Stimulated activated CD4-positive, alpha-beta T cell treated with anti-CD3 and anti-CD28 coated beads, Interleukin-4, amount 100 ng/mL, for 24 hours (primary cell): Measurements from ENCODE around the gene MRPS16.
"Not testable (repeated sequence)": the region's sequence is repeated elsewhere in the genome, so short reads cannot be mapped to it uniquely, and the experiment has no call there.

Experiments
- DNase-seq: peaks from one replicate; pipeline ENCODE4 v3.0.0-alpha.2; 2020

The MRPS16 gene

DNA sequence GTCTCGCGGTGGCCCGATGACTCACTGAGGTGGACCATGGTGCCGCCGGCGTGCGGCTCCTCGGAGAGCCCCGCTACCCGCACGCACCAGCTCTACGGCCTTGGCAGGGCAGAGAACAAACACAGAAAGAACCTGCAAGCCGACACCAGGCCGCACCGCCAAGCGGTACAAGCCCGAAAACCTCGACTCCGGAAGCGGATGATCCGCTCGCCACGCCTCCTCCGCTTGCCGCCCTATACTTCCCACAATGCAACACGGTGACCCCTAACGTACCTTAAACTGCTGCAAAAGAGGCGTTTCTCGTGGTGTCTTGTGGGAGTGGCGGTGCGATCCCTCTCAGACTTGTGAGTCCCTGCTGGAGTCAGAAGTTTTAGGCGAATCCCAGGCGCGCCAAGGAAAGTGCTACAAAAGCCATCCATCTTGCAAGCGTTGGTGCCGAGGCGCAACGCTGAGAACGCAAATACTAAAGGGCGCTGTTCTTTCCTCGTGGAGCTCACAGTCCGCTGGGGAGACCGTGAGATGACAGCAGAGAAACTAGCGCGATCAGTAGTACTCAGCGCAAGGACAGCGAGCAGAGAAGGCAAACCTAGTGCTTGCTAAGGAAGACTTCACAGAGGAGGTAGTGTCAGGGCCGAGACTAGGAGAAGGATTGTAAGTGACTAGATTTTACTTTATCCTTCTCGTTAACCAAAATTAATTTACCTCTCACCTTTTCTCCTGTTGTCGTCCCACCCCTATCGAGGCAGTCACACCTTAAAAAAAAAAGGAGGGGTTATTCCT, at the start of gene MRPS16:
Gene MRPS16 (minus strand): TSS at position 200 of the 780 bp plus-strand sequence. CDS start 162 bp downstream, at position 38.
- DNase-seq: peak; percentile 94

DNA sequence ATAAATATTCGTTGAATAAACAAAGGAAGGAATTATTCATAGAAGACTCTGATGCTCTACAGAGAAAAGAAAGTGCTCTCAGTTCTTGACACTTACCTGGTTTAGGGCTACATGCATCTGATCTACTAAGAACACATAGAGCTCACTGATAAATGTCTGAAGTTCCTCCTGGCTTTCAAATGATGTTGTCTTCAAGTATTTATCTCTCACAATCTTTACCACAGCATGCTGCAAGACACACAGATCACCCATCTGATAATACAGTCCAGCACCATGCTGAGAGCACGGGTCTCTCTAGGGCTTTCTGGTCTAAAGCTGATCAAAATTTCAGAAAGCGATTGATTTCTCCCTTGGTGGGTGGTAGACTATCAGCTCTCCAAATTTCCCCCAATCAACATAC, 44.5 kb upstream of the MRPS16 start:
- DNase-seq: no peak

DNA sequence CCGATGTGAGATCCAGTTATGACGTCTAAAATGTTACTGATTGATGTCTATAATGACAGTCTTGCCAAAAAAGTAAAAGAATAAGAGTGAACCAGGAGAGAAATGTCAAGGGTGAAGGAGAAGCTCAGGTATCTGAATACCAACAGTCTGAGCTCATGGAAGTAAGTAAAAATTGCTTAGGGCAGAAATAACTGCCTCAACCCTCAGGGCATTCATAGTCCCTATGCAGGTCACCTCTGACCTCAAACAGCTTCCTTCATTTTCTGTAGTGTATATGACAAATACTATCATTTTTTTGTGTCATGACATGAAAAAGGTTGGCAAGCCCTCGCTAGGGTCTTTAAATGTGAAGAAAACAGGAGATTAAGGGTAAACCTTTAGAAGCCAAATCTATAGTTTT, 41.0 kb upstream of the MRPS16 start:
- no peak for DNase-seq

DNA sequence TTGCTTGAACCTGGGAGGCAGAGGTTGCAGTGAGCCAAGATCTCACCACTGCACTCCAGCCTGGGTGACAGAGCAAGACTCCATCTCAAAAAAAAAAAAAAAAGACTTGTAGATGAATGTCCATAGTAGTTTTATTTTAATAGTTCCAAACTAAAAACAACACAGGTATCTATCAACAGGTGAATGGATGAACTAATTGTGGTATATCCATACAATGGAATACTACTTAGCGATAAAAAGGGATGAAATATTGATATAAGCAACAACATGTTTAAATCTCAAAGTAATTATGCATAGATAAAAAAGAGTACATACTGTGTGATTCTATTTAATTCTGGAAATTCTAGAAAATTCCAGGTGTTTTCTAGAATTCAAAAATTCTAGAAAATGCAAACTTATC, 37.5 kb upstream of the MRPS16 start:
- DNase-seq: no peak

DNA sequence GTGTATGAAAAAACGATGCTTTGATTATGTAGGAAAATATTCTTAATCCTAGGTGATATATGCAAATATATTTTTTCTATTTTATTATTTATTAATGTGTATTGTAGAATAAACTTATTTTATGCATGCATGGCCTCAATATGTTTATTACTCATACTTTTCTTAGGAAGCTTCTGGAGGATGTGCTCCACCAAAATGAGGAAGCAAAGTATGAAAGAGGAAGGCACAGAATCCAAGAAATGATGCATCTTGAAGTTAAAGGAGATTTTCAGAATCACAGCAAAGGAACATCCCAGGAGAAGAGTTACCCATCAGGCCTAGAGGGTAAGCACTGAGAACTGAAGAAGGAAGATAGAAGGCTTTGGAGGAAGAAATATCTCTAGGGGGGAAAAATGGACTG, 35.0 kb upstream of the MRPS16 start:
- no peak for DNase-seq

DNA sequence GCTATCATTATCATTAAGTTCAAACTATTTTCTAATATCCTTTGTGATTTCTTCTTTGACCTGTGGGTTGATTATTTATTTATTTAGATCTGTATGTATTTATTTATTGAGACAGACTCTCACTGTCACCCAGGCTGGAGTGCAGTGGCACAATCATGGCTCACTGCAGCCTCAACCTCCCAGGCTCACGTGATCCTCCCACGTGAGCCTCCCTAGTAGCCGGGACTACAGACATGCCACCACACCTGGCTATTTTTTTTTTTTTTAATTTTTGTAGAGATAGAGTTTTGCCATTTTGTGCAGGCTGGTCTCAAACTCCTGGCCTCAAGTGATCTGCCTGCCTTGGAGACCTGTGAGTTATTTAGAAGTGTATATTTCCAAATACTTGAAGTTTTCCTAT, 28.7 kb upstream of the MRPS16 start:
- no peak for DNase-seq

DNA sequence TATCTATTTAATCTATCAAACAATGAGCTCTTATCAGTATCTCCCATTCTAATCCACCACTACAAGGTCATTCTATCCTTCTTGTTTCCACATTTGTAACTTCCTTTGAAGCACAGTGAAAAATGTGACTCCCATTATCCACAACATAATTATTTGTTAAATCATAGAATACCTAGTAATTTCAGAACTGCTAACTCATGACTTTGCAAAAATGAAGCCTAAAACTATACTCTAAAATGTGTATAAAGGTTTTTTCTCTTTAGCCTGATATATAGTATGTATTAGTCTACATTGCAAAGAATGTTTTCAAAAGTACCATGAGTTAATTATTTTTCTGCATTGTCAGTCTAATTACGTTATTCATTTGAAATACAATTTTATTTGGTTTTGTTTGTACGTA, 12.0 kb upstream of the MRPS16 start:
- DNase-seq: no peak

DNA sequence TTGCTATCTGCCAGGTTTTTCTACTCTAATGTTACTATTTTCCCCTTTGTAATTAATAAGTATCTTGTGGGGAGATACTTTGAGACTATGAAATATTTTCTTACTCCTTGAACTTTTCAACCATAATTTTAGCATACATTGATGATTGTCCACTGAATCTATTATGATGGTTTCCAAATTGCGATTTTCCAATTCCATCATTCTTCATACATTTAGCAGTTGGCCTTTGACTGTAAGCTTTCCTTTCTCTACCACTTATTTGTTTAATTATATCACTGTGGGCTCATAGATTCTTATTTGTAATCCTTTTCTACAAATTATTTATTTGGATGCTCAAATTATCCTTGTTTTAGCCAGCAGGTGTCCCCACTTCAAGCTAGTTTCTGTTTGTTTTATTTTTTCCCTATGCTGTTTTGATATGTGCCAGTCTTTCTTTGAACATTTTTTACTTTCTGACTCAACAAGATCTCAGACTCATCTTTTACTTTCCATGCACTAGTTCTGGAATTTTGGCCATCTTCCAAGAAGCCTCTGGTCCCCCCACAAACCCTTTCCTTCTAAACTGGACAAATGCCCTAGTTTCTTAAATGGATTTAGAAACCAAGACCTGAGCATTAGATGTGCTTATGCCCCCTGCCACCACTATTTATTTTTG, 11.4 kb upstream of the MRPS16 start:
- no peak for DNase-seq

DNA sequence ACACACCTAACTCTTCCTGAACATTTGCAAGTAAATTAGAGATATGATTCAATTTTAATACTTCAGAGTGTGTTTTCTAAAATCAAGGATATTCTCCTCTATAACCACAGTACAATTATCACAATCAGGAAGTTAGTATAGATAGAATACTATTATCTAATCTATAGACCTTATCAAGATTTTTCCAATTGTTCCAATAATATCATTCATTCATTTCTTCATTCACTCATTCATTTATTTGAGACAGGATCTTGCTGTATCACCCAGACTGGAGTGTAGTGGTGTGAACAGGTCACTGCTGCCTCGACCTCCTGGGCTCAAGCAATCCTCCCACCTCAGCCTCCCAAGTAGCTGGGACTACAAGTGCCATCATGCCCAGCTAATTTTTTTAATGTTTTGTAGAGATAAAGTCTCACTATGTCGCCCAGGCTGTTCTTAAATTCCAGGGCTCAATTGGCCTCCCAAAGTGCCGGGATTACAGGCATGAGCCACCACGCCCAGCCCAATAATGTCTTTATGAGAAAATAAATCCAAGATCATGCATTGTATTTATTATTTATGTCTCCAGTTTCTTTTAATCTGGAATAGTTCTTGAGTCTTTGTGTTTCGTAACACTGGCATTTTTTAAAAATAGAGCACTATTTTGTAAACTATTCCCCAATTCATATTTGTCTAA, 10.6 kb upstream of the MRPS16 start:
- no peak for DNase-seq

DNA sequence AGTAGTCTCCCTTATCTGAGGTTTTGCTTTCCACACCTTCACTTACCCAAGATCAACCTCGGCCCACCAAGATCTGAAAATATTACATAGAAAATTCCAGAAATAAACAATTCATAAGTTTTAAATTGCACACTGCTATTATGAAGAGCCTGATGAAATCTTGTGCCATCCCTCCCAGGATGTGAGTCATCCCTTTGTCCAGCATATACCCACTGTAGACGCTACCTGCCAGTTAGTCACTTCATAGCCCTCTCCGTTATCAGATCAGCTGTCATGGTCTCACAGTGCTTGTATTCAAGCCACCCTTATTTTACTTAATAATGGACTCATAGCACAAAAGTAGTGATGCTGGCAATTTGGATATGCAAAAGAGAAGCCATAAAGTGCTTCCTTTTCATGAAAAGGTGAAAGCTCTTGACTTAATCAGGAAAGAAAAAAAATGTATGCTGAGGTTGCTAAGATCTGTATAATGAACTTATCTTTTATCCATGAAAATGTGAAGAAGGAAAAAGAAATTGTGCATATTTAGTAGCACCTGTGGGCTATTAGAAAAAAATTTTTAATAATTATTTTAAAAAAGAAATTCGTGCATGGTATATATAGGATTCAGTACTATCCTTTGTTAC, 9.8 kb upstream of the MRPS16 start:
- DNase-seq: no peak

DNA sequence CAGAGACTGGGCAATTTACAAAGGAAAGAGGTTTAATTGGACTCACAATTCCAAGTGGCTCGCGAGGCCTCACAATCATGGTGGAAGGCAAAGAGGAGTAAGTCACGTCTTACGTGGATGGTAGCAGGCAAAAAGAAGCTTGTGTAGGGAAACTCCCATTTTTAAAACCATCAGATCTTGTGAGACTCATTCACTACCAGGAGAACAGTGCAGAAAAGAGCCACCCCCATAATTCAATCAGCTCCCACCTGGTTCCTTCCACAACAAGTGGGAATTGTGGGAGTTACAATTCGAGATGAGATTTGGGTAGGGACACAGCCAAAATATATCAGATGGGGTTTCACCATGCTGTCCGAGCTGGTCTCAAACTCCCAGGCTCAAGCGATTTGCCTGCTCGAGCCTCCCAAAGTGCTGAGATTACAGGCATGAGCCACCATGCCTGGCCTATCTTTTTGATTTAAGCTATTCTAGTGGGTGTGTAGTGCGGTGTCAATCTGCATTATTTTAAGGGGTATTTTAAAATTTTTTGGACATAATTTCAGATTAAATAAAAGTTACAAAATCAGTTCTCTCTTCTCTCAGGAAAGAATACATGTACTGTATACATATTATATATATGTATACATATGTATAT, 9.0 kb upstream of the MRPS16 start:
- DNase-seq: no peak

DNA sequence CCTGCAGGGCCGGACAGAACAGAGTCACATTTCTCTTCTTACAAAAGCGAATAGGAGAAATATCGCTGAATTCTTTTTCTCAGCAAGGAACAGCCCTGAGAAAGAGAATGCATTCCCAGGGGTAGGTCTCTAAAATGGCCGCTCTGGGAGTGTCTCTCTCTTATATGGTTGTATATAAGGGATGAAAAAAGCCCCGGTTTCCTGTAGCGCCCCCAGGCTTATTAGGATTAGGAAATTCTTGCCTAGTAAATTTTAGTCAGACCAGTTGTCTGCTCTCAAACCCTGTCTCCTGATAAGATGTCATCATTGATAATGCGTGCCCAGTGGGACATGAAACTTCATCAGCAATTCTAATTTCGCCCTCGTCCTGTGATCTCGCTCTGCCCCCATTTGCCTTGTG, 6.2 kb upstream of the MRPS16 start:
- not testable (repeated sequence) for DNase-seq

DNA sequence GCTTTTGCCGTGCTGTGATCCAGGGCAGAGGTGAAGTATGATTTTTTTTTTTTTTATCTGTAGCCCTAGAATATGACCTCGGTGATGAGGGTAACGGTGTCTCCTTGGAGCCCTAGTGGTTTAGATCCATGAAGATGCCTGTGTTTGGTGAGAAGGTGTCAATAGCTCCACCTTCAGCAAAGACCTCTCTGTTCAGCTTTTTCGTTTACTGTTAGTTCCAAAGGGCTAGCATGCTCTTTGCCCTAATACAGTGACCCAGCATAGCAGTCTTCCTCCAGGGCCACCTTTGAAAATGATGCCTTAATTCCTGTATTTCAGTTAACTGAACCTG, 746 bp upstream of the MRPS16 start:
- DNase-seq: no peak

DNA sequence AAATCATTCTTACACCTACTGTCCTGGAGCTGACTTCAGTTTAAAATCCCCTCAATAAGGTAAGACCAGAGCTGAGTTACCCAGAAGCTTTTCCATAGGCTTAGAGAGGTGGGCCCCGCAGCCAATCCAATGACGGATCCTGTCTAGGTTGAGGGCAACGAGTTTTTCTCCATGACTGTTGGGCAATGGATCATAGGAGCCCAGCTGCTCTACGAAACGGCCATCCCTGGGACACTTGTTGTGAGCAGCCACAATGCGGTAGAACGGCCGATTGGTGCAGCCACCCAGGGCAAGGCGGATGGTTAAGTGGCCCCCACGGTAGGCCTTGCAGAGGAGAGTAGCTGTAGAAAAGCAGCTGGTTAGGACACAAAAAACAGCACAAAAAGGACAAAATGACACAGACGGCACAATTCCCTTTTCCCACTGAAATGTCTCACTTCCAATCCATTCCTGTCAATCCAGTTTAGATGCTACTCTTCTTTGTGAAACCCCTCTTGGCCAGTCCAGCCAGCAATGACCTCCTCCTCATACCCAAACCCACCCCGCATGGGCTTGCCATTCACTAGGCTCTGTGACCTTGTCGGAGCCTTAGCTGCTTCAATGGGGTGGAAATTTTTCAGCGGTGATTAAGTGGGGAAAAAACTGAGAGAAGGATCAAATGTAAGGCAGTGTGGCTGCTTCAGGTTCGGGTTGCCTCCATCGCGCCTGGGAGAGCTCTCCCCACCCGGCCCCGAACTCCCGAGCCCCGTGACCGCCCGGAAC, 580 bp downstream of the MRPS16 start:
- peak; percentile 12 for DNase-seq

DNA sequence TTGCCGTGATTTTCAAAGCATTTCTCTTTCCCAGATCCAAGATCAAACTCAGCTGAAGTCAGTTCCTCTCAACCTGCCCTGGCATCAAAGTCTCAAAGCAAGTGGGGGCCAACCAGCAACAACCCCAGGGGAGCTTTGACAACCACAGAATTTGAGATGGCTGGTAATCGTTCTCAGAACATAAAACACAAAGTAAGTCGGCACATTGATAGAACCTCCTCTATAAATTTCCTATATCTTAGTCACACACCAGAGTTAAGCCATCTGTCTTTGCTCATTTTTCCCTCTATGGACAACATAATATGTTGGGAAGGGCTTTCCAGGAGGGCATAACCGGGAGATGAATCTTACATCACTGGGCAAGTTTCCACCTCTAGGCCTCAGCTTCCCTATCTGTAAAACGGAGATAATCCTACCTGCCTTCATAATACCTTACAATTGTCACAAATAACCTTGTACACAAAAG, 4.2 kb downstream of the MRPS16 start:
- no peak for DNase-seq

DNA sequence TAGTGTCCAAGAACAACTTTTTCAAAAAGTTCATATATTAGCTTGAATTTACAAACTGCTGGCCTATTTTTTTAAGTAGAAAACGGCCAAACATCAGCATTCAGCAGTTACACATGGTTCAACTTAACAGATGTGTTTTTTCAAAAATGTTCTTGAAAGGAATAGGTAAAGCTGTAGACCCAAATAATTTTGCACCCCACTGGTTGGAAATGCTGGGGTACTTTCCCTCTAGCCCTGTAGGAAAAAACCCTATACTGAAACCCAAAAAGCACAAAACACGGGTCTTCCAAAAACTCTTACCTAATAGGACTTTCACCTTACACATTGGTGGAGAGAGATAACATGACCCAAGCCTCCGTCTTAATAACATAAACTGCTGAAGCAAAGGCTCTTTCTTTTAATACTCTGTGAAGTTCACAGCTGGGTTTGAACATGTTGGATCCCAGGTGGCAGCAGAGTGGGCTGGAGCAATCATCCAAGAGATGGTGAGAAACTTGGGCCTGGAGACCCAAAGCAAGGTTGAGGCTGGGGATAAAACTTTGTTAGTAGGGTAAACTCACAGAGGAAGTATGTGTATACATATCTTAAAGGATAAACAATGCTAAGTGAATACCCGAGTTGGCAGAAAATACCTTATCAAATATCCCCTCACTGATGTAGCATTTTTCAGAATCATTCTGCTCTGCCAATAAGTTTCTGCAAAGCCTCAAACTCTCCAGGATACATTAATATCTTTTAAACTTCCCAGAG, 4.8 kb downstream of the MRPS16 start:
- DNase-seq: no peak

DNA sequence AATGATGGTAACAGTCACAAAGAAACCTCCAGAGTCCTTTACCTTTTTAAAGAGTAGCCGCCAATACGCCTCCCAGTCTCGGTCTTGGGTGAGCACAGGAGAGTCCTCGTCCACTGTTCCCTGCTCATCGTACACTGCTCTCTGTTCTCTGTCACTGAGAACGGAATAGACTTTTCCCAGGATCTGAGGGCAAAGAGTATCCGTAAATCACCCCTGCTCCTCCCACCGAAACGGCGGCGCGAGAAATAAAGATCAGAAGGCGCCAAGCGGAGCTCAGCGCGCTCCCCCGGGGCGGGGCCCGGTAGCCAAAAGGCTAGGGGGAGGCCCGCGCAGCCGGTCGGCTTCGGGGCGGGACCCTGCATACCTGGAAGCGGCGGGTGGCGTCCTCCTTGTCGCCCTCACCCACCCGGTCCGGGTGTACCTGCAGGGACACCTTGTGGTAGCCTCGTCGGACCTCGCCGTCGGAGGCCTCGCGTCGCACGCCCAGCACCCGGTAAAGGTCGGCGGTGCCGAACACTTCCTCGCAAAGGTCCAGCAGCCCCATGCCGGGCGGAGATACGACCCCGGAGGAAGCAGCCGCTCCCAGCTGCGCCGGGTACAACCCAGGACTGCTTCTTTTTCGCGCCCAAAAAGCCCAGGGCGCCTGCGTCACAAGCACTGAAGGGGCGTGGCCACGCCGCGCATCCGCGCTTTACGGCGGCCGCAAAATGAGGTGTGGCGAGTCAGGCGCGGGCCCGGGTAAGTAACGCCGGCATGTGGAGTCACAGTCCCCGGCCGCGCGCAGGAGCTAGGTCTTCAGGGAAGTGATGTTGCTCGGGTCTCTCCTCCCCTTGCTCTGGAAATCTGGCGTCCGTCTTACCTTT, 5.6 kb downstream of the MRPS16 start, which contains the start of gene DNAJC9:
Gene DNAJC9 (minus strand): TSS at position 610 of the 863 bp plus-strand sequence. CDS start 66 bp downstream, at position 544.
- peak; percentile 97 for DNase-seq

DNA sequence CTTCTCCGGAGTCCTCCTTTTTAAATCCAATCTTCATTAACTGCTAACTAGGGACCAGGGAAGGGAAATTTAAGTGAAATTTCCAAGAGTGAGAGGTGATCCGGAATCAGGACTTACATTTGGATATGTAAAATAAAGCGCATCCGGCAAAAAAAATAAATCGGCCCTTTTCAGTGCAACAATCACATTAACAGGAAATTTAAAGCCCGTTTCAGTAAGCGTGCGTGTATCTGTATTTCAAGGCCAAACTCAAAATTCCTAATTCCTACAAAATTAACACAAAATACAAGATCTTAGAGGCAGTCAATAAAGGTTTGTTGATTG, 6.2 kb downstream of the MRPS16 start:
- DNase-seq: no peak

DNA sequence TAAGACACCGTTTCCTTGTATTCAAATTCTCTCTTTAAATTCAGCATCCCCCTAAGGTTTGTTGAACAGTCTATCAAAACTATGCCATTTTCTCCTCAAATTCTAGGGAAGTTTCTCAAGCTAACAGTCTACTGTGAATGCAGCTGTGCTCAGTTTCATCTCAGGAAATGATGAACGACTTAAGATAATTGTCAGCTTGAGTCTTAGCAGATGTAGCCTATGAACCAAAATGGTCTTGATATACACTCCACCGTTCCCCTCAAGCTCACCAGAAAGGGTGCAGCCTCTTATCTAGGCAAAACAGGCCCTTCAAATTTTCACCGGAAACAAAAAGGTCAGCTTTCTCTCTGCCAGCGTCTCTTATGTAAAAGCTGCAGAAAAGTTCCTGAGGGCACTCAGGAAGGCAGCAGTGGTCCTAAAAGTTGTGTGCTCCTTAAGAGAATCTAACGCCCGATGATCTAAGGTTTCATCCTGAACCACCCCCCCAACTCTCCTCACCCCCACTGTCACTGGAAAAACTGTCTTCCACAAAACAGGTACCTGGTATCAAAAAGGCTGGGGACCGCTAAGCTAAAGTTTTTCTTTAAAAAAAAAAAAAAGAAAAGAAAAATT, 7.5 kb downstream of the MRPS16 start:
- no peak for DNase-seq

DNA sequence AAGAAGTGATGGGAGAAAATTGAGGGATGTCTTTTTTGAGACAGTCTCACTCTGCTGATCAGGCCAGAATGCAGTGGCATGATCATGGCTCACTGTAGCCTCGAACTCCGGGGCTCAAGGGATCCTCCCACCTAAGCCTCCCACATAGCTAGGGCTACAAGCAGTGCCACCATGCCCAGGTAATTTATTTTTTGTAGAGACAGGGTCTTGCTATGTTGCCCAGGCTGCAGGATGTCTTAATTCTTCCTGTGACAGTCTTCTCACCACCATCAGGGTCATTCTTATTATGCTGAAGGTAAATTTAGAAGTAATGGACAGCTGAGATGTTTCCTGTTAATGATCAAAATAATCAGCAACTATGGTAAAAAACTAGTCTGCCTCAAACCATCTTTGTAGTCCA, 12.5 kb downstream of the MRPS16 start:
- no peak for DNase-seq
